Subcutaneous adipose tissue (tissue), 4 donors: Measurements from ENCODE around the gene KCNJ12. TPM values are rescaled to one million over a fixed set of nuclear protein-coding genes. Genes with fewer than 3 reads are reported as not detected.

Experiments
- total RNA-seq, 4 donors: library from RNA; depleted of rRNA; stranded (reverse); fragments of >200 nt; gene quantifications; one replicate each; pipeline ENCODE4 v1.1.0, GENCODE V29; 2016
- TF ChIP-seq, protein P1 (sequence below): fragments of 450-650 bp; IDR thresholded peaks from one replicate; pipeline ENCODE4 v1.5.1; 2016; ENCODE audit warnings: low read depth, mild to moderate bottlenecking, control low read depth, antibody characterized with exemption, moderate library complexity

KCNJ12 gene
- total RNA-seq, 4 donors from 2014 or later = 0.51 to 1.7 (median 1.3) TPM; not detected in 1

DNA sequence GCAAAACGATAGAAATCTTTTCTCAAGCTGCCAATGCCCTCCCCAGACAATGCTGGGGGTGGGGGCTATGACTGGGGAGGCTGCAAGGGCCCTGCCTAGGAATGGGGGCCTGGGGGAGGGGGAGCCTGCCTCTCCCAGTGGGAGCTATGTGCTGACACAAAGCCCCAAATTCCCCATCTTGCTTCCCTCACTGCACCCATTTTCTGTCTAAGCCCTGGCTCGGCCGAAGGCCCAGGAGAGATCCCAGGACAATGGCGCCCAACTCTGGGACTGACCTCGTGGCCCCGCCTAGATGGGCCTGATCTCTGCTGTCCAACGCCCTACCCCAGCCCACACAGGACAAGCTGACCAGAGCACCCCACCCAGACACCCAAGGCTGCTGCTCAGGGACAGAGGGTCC, 11.1 kb upstream of the KCNJ12 start:
- TF ChIP-seq, protein P1, sequence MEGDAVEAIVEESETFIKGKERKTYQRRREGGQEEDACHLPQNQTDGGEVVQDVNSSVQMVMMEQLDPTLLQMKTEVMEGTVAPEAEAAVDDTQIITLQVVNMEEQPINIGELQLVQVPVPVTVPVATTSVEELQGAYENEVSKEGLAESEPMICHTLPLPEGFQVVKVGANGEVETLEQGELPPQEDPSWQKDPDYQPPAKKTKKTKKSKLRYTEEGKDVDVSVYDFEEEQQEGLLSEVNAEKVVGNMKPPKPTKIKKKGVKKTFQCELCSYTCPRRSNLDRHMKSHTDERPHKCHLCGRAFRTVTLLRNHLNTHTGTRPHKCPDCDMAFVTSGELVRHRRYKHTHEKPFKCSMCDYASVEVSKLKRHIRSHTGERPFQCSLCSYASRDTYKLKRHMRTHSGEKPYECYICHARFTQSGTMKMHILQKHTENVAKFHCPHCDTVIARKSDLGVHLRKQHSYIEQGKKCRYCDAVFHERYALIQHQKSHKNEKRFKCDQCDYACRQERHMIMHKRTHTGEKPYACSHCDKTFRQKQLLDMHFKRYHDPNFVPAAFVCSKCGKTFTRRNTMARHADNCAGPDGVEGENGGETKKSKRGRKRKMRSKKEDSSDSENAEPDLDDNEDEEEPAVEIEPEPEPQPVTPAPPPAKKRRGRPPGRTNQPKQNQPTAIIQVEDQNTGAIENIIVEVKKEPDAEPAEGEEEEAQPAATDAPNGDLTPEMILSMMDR = no peak

DNA sequence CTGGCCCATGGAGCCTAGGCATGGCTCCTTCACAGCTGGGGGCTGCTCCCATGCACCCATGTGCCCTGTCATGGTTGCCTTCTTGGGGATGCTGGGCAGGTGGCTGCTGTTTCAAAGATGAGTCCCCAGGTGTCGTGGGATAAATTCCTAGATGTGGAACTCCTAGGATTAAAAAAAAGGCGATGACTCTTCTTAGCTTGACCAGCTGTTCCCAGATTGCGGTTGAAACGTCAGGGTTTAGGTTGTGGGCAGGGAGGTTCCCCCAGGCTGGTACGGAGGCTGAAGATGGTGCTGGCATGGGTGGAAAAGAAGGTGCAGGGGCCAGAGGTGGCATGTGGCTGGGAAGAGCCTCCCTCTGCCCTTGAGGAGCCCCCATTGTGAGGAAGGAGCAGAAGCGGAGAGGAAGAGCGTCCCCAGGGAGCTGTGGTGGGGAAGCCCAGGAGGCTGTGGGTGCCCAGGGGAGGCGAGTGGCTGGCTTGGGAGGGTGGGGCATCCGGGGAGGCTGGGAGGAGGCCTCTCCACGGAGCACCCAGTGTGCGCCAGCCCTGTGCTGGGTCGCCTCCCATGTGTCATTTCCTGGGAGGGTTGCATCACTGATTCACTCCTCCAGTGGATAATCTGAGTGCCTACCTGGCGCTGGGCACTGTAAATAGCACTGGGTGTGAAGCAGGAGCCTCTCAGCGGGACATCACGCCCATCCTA, 7.5 kb upstream of the KCNJ12 start:
- TF ChIP-seq, protein P1 = no peak

DNA sequence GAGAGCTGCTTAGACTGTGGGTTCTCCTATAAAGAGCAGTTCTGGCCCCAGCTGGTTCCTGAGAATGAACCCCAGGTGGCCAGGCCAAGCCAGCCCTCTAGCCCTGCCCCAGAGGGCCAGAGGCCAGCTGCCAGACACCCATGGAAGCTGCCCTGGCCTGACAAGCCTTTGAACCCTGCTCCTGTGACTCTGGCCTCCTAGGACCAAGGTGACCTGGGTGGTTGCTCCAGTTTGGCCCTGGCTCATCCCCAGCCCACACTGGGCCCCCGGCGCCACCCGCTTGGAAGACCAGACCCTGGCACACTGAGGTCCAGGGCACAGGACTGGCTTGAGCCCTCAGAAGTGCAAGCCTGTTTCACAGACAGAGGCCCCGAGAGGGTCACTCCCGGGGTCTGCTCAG, 6.8 kb upstream of the KCNJ12 start:
- TF ChIP-seq, protein P1 = no peak

- TF ChIP-seq, protein P1 = no peak
Measured at GRCh38 chr17:21370430-21370829, 5.7 kb upstream of the KCNJ12 start.

- TF ChIP-seq, protein P1 = no peak
Measured at GRCh38 chr17:21371511-21372081, 4.6 kb upstream of the KCNJ12 start.

DNA sequence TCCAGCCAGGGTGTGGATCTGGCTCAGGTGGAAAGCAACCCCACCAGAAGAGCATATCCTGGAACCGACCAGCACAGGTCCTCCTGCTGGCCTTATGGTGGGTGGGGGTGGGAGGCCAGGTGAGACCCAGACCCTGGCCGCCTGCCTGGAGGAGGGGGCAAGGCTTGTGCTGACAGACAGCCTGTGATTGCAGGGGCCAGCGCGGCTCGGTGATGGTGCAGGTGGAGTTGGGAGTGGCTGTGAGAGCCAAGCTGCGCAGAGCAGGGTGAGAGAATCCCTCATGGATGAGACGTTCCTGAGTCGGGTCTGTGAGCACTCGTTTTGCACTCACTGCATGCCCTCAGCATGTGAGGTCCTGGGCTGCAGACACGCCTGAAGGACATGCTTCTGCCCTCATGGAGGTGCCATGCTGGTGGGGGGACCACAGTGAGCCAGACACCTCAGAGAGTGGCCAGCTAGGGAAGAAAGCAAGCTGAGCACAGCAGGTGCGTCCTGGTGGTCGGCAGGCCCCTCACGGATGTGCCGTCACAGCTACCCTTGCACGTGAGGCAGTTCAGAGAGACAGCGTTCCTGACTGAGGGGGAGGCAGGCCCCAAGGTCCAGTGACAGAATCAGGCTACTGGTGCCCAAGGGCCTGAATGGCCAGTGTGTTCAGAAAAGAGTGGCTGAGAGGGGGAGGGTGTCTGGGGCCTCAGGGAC, 3.8 kb upstream of the KCNJ12 start:
- TF ChIP-seq, protein P1 = no peak

DNA sequence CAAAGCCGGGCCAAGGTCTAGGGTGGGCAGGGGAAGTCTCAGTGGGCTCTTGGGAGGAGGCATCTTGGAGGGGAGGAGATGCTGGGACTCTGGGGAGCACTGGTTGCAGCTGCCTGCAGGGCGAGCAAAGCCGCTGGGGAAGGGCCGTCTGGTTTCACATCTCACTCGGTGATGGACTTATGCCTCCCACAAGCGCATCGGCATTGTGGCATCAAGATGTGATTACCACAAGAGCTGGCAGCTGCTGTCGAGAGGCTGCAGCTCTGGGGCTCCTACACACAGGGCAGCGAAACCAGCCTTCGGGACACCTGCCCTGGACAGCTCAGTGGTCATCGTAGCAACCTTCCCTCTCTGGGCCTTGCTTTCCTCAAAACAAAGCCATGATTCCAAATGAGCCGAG, 3.1 kb upstream of the KCNJ12 start:
- TF ChIP-seq, protein P1 = no peak
